Panc1 (cell line): ENCODE results near the gene AKT3. TPM values are rescaled to one million over a fixed set of nuclear protein-coding genes. Genes with fewer than 3 reads are reported as not detected.
"Not testable (repeated sequence)": the region's sequence is repeated elsewhere in the genome, so short reads cannot be mapped to it uniquely, and the experiment has no call there.

Experiments
- ATAC-seq: fragments of 200-7000 bp; cut with Tn5 transposase; 2 replicates; pipeline ENCODE4 v1.9.1; 2020; ENCODE audit warnings: mild to moderate bottlenecking, moderate library complexity
- BruUV-seq: library from RNA; stranded (reverse); fragments of 400-500 nt; replicated peaks from 2 replicates; lab custom pipeline; 2021; lab: Mats Ljungman, UMichigan
- CTCF ChIA-PET: fragments of 300-600 bp; sonication (Branson Sonifier 250); formaldehyde crosslinking; loops from one replicate; lab custom pipeline; 2022; ENCODE audit warnings: antibody characterized with exemption; lab: Charles Lee
- POLR2A ChIA-PET: fragments of 300-600 bp; sonication (Branson Sonifier 250); formaldehyde crosslinking; loops from one replicate; lab custom pipeline; 2022; ENCODE audit warnings: antibody characterized with exemption; lab: Charles Lee
- DNase-seq: peaks from one replicate; pipeline ENCODE4 v3.0.0-alpha.2; 2010; ENCODE audit warnings: low read depth, low spot score
- H3K27ac ChIP-seq: 2 replicates; pipeline ENCODE4 v1.5.1; 2011; ENCODE audit warnings: mild to moderate bottlenecking, low read length, inconsistent platforms
- H3K27me3 ChIP-seq: fragments of 200-500 bp; sonication (Bioruptor generic); 2 replicates; pipeline ENCODE4 v1.6.0; 2014; ENCODE audit warnings: low read length, inconsistent platforms; ENCODE audit not compliant: control insufficient read depth, insufficient read depth
- H3K36me3 ChIP-seq: fragments of 200-500 bp; sonication (Bioruptor generic); 2 replicates; pipeline ENCODE4 v1.5.1; 2014; ENCODE audit warnings: inconsistent platforms, mild to moderate bottlenecking, low read length, moderate library complexity; ENCODE audit not compliant: control insufficient read depth, insufficient read depth
- H3K4me1 ChIP-seq: 2 replicates; pipeline ENCODE4 v1.5.1; 2011; ENCODE audit warnings: inconsistent platforms, mild to moderate bottlenecking, low read length, moderate library complexity; ENCODE audit not compliant: control insufficient read depth, insufficient read depth
- H3K4me3 ChIP-seq, 2 experiments: 2 replicates each; pipeline ENCODE4 v1.5.1; 2011 to 2012; ENCODE audit warnings: low read depth in 2 of 2, low read length in 2 of 2, mild to moderate bottlenecking in 2 of 2, inconsistent platforms in 1 of 2, moderate library complexity in 1 of 2
- H3K9me3 ChIP-seq: fragments of 200-500 bp; sonication (Bioruptor generic); 2 replicates; pipeline ENCODE4 v1.5.1; 2014; ENCODE audit warnings: low read depth, mild to moderate bottlenecking, inconsistent platforms, low read length, moderate library complexity; ENCODE audit not compliant: control insufficient read depth, insufficient read depth
- POLR2AphosphoS5 ChIP-seq: IDR thresholded peaks from 2 replicates; pipeline ENCODE4 v1.6.1; 2012; ENCODE audit warnings: mild to moderate bottlenecking, low read depth, low read length, moderate library complexity
- SIN3A ChIP-seq: IDR thresholded peaks from 2 replicates; pipeline ENCODE4 v1.6.1; 2012; ENCODE audit warnings: low read depth, mild to moderate bottlenecking, low read length, moderate library complexity, borderline replicate concordance; ENCODE audit not compliant: insufficient read depth
- TCF7L2 ChIP-seq: IDR thresholded peaks from 2 replicates; pipeline ENCODE4 v1.6.1; 2011; ENCODE audit warnings: mild to moderate bottlenecking, low read depth, low read length, inconsistent platforms
- in situ Hi-C: cut with HindIII; loops from 2 replicates; pipeline ENCODE4 v1.10.0; 2016; ENCODE audit warnings: low sequenced_read_pairs, low pct_unique_long_range_greater_than_20kb
- intact Hi-C: fragments of 100-400 bp; cut with micrococcal nuclease; formaldehyde crosslinking; loops from one replicate; pipeline ENCODE4 v1.10.0; 2022; ENCODE audit not compliant: unreplicated experiment
- total RNA-seq: library from RNA; stranded (reverse); gene quantifications from one replicate; pipeline ENCODE4 v1.2.1, GENCODE V29; 2021; ENCODE audit not compliant: unreplicated experiment
- TF ChIP-seq, protein P1 (sequence below), 2 experiments: IDR thresholded peaks; 2 replicates each; pipeline ENCODE4 v1.6.1; 2011 to 2012; ENCODE audit warnings: low read depth in 2 of 2, control low read depth in 1 of 2, low read length in 1 of 2, mild to moderate bottlenecking in 1 of 2, moderate library complexity in 1 of 2; ENCODE audit not compliant: insufficient read depth in 1 of 2
- TF ChIP-seq, protein P2 (sequence below): fragments of 450-650 bp; IDR thresholded peaks from 2 replicates; pipeline ENCODE4 v1.5.1; 2017; ENCODE audit warnings: mild to moderate bottlenecking

AKT3 gene
- total RNA-seq, 1 experiment from 2014 or later, result 11.0 TPM

DNA sequence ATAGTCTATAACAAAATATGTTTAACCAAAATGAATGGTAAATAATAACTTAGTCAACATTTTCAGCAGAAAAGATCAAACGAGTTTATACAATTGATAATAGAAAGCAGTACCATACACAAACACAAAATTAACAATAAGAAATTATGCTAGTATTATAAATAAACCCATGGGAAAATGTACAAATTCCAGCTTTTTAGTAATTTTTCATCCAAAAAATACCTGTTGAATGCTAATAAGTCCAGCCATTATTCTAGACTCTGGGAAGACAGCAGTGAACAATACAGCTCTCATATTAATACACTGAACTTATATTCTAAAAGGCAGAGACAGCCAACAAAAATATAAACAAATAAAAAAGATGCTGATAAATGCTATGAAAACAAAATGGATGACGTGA lies 66.3 kb downstream of the AKT3 start:
- no peaks in the 10 kb centered on the region for H3K4me1 ChIP-seq
- no peak for DNase-seq
- H3K4me3 ChIP-seq, result no peak overlapping the region
- intact Hi-C loops (no loop called here), in situ Hi-C loops (no loop called here)
- no peak for ATAC-seq
- CTCF ChIA-PET, result interaction anchor here (0.6 kb wide), 1 partner anchor 282 kb away, joined by 8 read pairs; no protein-coding TSS in a partner anchor
- BruUV-seq, result no TSS peak
- no peak overlapping the region for H3K27ac ChIP-seq
- no peak for TF ChIP-seq SIN3A
- TF ChIP-seq, protein P1, sequence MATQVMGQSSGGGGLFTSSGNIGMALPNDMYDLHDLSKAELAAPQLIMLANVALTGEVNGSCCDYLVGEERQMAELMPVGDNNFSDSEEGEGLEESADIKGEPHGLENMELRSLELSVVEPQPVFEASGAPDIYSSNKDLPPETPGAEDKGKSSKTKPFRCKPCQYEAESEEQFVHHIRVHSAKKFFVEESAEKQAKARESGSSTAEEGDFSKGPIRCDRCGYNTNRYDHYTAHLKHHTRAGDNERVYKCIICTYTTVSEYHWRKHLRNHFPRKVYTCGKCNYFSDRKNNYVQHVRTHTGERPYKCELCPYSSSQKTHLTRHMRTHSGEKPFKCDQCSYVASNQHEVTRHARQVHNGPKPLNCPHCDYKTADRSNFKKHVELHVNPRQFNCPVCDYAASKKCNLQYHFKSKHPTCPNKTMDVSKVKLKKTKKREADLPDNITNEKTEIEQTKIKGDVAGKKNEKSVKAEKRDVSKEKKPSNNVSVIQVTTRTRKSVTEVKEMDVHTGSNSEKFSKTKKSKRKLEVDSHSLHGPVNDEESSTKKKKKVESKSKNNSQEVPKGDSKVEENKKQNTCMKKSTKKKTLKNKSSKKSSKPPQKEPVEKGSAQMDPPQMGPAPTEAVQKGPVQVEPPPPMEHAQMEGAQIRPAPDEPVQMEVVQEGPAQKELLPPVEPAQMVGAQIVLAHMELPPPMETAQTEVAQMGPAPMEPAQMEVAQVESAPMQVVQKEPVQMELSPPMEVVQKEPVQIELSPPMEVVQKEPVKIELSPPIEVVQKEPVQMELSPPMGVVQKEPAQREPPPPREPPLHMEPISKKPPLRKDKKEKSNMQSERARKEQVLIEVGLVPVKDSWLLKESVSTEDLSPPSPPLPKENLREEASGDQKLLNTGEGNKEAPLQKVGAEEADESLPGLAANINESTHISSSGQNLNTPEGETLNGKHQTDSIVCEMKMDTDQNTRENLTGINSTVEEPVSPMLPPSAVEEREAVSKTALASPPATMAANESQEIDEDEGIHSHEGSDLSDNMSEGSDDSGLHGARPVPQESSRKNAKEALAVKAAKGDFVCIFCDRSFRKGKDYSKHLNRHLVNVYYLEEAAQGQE (IDR thresholded peaks at IDR 0.05; ENCODE audit: insufficient read depth in 1 of 2, low read depth in 2 of 2, low read length in 1 of 2), result no peak
- no peak for TF ChIP-seq POLR2AphosphoS5
- no peak for TF ChIP-seq TCF7L2
- TF ChIP-seq, protein P2, sequence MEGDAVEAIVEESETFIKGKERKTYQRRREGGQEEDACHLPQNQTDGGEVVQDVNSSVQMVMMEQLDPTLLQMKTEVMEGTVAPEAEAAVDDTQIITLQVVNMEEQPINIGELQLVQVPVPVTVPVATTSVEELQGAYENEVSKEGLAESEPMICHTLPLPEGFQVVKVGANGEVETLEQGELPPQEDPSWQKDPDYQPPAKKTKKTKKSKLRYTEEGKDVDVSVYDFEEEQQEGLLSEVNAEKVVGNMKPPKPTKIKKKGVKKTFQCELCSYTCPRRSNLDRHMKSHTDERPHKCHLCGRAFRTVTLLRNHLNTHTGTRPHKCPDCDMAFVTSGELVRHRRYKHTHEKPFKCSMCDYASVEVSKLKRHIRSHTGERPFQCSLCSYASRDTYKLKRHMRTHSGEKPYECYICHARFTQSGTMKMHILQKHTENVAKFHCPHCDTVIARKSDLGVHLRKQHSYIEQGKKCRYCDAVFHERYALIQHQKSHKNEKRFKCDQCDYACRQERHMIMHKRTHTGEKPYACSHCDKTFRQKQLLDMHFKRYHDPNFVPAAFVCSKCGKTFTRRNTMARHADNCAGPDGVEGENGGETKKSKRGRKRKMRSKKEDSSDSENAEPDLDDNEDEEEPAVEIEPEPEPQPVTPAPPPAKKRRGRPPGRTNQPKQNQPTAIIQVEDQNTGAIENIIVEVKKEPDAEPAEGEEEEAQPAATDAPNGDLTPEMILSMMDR, result no peak
- no peaks in the 10 kb centered on the region for H3K36me3 ChIP-seq
- H3K9me3 ChIP-seq, result no peaks in the 10 kb centered on the region
- POLR2A ChIA-PET, result no interaction called here
- H3K27me3 ChIP-seq, result no peaks in the 10 kb centered on the region; the same call in 1 of the 2 replicates

DNA sequence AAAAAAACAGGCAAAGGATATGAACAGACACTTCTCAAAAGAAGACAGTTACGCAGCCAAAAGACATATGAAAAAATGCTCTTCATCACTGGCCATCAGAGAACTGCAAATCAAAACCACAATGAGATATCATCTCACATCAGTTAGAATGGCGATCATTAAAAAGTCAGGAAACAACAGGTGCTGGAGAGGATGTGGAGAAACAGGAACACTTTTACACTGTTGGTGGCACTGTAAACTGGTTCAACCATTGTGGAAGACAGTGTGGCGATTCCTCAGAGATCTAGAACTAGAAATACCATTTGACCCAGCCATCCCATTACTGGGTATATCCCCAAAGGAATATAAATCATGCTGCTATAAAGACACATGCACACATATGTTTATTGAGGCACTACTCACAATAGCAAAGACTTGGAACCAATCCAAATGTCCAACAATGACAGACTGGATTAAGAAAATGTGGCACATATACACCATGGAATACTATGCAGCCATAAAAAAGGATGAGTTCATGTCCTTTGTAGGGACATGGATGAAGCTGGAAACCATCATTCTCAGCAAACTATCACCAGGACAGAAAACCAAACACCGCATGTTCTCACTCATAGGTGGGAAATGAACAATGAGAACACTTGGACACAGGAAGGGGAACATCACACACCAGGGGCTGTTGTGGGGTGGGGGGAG lies 77.5 kb downstream of the AKT3 start:
- CTCF ChIA-PET, H3K27ac ChIP-seq, DNase-seq, ATAC-seq, H3K4me3 ChIP-seq, H3K36me3 ChIP-seq, H3K27me3 ChIP-seq, POLR2A ChIA-PET, intact Hi-C loops, H3K4me1 ChIP-seq, H3K9me3 ChIP-seq, in situ Hi-C loops, BruUV-seq: not testable (repeated sequence)

DNA sequence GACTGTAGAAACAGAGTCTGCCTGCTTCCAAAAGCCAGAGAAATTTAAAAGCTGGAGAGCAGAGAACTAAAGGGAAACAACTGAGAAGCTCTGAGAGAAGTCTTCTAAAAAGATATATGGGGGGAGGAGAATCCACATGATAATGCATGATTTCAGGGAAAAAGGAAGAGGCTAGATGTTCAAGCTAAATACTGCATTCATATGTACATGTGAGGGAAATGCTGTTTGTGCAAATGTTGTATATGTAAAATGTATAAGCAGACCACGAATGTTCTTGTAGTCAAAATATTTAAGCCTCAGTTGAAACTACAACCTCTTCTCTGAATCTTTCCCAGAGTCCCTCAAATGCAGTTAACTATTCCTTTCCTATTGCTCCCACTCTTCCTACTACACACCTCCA lies 79.2 kb downstream of the AKT3 start:
- H3K36me3 ChIP-seq, result no peaks in the 10 kb centered on the region
- H3K27ac ChIP-seq, result no peak overlapping the region
- DNase-seq (no peak), ATAC-seq (no peak)
- H3K27me3 ChIP-seq, result no peaks in the 10 kb centered on the region
- TF ChIP-seq, protein P1 (IDR thresholded peaks at IDR 0.05; ENCODE audit: insufficient read depth in 1 of 2, low read depth in 2 of 2, low read length in 1 of 2), result no peak
- TF ChIP-seq TCF7L2, result no peak
- TF ChIP-seq SIN3A, result no peak
- no peak for TF ChIP-seq POLR2AphosphoS5
- TF ChIP-seq, protein P2, result no peak
- POLR2A ChIA-PET, result no interaction called here
- BruUV-seq, result no TSS peak
- CTCF ChIA-PET, result no interaction called here
- in situ Hi-C loops (no loop called here), intact Hi-C loops (no loop called here)
- no peaks in the 10 kb centered on the region for H3K9me3 ChIP-seq
- no peaks in the 10 kb centered on the region for H3K4me1 ChIP-seq
- no peak overlapping the region for H3K4me3 ChIP-seq
